Activated naive CD4-positive, alpha-beta T cell (primary cell): ENCODE measurements around the gene ASTN2.

Experiments used
- DNase-seq, 4 experiments: peaks; one replicate each; lab custom pipeline; 2025; lab: John Stamatoyannopoulos, UW

ASTN2 gene

GRCh38 chr9:116741086-116741740 lies 673.6 kb downstream of the ASTN2 start:
- no peak for DNase-seq

DNA sequence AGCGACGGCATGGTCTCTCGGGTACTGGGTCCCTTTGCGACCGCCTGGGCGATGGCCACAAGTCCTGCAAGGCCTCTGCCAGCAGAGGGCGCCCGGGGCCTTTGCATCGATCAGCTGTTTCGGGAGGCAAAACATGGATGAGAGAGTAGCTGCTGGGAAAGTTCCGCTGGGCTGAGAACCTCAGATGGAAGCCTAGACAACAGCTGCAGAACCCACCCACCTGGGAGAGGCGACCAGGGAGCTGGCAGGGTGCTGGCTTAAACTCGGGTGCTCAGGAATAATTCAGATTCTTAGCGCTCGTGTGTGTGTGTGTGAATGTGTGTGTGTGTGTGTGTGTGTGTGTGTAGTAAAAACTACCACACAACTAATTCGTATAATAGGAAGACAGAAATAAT lies 677.7 kb downstream of the ASTN2 start:
- DNase-seq = peak in 2 of 4 experiments; percentile 1 to 3

DNA sequence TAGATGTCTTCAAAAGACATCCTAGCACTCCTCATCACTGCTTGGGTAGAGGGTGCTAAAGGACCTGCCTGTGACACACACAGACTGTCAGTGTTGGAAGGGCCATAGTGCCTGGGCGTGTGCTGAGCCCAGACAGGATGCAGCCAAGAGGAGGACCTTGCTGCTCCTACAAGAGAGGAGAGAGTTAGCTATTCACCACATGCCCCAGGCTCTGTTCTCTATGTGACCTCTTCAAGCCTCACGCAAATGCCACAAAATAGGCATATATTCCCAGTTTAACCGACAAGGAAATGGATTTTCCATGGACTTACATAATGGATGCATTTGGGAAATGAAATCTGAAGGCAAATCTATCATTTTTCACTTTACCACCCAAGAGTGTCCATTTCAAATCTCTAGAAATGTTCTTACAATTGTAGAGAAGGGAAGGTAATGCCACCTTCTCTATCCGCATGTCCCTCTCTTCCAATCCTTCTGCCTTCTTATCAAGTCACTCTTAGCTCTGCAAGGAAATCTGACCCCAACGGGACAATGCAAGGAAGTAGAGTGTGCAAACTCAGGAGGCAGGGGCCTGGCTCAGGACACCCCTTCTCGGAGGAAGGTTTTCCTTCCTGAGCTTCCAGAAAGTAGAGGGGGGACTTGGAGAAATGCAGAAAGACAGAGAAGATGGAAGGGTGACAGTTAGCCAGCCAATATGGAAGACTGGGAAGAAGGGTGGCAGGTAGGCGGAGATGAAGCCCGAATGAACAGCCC lies 678.3 kb downstream of the ASTN2 start:
- no peak for DNase-seq

DNA sequence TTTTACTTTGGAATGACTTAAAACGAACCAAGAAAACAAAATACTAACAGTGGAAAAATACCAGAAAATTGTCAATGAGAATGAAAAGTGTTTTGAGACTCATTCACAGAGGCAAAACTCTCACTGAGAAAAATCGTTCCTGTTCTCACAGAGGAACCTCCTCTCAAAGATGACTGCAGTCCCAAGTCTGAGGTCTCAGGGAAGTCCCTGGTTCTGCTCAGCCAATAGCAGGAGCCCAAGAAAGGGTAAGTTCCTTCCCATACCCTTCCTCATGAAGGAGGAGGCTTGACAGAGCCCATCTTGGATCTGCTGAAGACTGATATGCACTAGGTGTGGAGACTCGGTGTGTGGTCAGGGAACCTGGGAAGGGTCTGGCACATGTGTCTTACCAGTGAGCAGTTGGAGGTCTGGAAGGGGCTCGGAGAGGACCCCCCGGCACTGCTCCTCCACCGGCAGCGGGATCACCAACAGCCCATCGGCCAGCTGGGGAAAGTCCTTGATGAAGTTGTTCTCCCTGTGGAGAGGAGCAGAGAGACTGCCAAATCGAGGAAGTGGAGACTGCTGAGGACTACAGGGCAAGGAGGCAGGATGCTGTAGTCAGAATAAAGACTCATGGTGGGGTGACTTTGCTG lies 681.7 kb downstream of the ASTN2 start:
- no peak for DNase-seq

GRCh38 chr9:116726602-116727001 lies 688.3 kb downstream of the ASTN2 start:
- no peak for DNase-seq

DNA sequence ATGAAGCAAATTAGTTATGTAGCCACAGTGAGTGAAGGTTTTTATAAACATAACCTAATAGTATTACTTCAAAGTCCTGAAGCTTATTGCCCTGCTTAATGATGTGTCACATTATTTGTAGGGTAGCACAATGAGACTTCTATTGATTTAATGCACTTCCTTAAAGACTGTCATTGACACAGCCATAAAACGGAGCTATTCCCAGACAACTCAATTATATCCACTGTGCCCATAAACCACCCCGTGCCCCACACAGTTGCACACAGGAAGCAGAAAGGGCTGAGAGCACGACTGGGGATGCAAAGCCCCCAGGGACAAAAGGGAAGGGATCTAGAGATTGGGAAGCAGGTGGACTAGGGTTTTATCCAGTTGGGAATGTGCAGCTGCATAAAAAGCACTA lies 690.7 kb downstream of the ASTN2 start:
- DNase-seq = no peak

GRCh38 chr9:116721944-116722343 lies 692.9 kb downstream of the ASTN2 start:
- no peak for DNase-seq

DNA sequence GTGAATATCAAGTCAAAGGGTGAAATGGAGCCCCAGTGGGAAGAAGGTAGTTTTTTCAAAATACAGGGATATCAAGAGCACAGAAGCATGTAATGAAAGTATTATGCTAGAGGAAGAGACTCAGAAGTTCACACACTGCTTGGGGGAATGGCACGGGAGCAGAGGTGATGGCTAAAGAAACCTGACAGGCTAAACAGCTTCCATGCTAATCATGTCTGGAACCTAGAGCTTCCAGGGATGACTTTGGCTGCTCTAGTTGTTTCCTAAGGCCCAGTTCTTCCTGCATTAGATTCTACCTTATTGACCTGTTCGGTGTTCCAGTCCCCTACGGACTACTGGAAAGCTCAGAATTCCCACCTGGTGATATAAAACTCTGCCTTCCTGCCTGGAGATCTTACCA lies 693.4 kb downstream of the ASTN2 start:
- DNase-seq = no peak

DNA sequence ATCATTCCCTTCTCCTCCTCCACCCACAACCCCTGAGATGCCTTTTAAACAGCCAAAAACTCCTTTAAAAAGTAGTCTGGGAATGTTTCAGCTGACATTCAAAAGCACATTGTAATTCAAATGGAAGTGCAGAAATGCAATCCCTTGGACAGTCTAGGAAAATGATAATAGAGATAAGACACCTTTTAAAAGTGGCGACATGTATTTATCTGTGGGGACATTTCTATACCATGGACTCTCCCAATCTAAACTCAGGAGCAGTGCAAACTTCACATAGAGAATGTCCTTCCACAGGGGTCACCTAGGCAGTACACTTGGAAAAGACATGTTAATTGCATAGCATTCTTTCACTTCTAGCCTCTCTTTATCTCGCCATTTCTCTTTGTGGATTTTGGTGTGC lies 694.7 kb downstream of the ASTN2 start:
- DNase-seq = no peak

DNA sequence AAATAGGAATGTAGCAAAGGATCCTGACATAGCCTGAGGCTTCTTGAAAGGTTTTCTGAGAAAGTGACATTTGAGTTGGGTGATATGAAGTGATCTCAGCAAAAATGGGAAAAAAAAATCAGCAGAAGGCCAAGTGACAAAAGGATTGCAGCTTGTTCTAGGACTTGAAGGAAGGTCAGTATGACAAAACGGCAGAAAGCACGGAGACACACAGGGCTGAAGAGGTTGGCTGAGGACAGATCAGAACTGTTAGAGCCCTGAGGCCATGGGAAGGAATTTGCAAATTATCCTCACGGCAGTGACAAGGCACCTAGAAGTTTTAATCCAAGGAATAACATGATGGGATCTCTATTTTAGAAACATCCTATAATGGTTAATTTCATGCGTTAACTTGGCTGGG lies 696.7 kb downstream of the ASTN2 start:
- no peak for DNase-seq

- no peak for DNase-seq
These were observed 697.7 kb downstream of the ASTN2 start for GRCh38 chr9:116717150-116717549.

GRCh38 chr9:116716438-116716837 lies 698.4 kb downstream of the ASTN2 start:
- DNase-seq = no peak

DNA sequence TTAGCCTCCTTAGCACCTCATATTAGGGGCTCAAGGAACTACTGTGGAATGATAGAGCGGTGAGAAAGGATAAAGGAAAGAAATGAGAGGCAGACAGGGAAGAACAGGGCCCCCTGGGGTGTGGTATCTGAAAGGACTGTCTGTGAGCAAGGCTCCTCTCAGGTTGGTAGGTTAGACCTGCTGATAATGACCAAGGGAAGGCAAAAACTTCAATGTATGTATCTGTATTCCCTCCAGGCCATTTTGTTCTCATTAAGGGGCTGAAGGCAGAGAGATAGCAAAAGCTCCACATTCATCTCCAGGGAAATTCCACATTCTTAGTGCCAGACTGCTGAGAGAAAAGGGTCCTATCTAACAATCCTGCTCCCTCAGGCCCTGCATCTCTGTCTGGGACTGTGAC lies 699.1 kb downstream of the ASTN2 start:
- DNase-seq = no peak

DNA sequence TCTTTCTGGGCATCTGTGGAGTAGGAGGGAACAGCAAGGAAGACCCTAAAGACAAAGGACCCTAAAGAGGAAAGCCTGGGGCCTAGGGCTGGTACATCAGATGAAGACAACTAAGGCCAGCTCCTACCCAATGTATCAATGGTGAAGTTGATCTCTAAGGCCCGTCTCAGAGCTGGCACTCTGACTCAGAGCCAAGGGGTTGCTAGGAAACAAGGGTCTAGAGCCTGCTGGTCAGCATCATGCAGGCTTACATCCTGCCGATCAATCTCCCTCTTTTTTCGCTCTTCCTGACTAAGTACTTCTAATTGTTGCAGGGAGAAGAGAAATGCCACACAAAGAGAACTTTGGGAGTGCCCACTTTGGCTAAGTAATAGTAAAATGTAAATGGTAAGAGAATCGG lies 701.6 kb downstream of the ASTN2 start:
- no peak for DNase-seq

GRCh38 chr9:116712781-116713180 lies 702.1 kb downstream of the ASTN2 start:
- DNase-seq = no peak

- DNase-seq = no peak
These were observed 708.3 kb downstream of the ASTN2 start for GRCh38 chr9:116706310-116707290.

GRCh38 chr9:116705531-116705930 lies 709.3 kb downstream of the ASTN2 start:
- DNase-seq = no peak

GRCh38 chr9:116704470-116704869 lies 710.4 kb downstream of the ASTN2 start:
- DNase-seq = no peak

DNA sequence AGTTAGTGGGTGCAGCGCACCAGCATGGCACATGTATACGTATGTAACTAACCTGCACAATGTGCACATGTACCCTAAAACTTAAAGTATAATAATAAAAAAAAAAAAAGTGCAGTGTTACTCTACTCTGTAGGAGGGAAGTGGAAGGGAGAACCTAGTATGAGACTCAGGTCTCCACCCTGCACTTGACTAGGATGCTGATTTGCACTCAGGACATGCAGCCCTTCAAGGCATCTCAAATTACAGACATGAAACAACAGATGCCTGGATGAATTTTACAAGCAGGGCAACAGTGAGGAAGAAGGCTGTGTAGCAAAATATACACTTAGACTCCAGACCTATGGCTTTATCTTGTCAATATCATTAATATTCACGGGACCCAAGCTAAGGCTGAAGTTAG lies 711.2 kb downstream of the ASTN2 start:
- DNase-seq = no peak

- no peak for DNase-seq
These were observed 712.8 kb downstream of the ASTN2 start for GRCh38 chr9:116701940-116702642.
